Femur (tissue), 1 donor: Measurements from ENCODE around the gene ZKSCAN4.

ENCODE experiments used
- DNase-seq: peaks from one replicate; pipeline ENCODE4 v3.0.0-alpha.2; 2017

Gene ZKSCAN4

GRCh38 chr6:28252009-28252975 lies at the start of gene ZKSCAN4:
Gene ZKSCAN4, minus strand, starts transcription at chr6:28252269. Its CDS starts 289 bp downstream, at chr6:28251980.
- DNase-seq: peak; percentile 87

- DNase-seq: no peak
Measured at GRCh38 chr6:28296520-28297060, 44.5 kb upstream of the ZKSCAN4 start.

DNA sequence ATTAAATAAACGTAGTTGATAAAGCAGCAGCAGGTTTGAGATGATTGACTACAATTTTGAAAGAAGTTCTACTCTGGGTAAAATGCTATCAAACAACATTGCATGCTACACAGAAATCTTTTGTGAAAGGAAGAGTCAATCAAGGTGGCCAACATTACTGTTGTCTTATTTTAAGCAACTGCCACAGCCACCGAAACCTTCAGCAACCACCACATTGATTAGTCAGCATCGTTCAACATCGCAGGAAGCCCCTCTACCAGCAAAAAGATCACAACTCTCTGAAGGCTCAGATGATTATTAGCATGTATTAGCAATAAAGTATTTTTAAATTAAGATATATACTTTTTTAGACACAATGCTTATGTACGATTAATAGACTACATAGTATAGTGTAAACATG lies 43.3 kb upstream of the ZKSCAN4 start:
- DNase-seq: no peak

- no peak for DNase-seq
Measured at GRCh38 chr6:28291573-28291972, 39.5 kb upstream of the ZKSCAN4 start.

GRCh38 chr6:28282926-28283325 lies 30.9 kb upstream of the ZKSCAN4 start:
- DNase-seq: no peak

DNA sequence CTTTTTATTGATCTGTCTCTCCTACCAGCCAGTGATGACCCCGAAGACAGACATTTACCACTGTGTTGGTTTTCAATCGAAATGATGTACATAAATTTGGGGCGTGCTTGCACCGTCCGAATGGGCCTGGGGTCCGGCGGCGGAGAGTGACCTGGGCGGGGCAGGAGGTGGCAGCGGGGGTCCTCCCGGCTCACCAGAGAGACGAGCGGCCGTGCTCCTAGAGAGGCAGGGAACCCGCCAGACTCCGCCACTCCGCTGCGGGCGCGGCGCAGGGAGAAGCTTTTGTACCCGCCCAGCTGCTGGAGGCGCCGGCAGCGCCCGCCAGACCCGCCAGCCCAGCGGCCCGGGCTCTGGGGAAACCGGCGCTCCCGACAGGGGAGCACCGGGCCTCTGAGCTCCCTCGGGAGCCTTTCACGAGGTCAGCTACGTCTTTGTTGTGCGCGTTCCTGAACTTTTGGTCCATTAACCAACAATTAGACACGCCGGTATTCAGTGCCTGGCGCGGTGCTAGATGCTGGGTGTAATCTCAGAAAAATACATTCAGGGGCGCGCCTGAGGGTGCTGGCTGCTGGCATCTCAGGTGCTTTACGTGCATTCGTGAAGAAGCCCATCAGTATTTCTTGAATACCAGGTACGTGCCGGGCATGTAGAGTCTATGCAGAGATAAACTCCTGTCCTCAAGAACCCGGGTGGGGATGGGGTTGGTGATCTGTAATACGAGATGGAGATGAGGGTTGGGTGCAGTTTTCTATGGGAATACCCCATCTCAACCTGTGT lies 29.4 kb upstream of the ZKSCAN4 start, which contains the start of gene PGBD1:
TSS of gene PGBD1 (plus strand) at position 285 of the 777 bp plus-strand sequence. CDS start 2,242 bp downstream, outside the sequence.
- peak; percentile 83 for DNase-seq

GRCh38 chr6:28280595-28281287 lies 28.7 kb upstream of the ZKSCAN4 start:
- no peak for DNase-seq

- DNase-seq: no peak
Measured at GRCh38 chr6:28277746-28278145, 25.7 kb upstream of the ZKSCAN4 start.

- DNase-seq: no peak
Measured at GRCh38 chr6:28274888-28275287, 22.8 kb upstream of the ZKSCAN4 start.

GRCh38 chr6:28269492-28269891 lies 17.4 kb upstream of the ZKSCAN4 start:
- DNase-seq: no peak

GRCh38 chr6:28267695-28268059 lies 15.6 kb upstream of the ZKSCAN4 start:
- no peak for DNase-seq

GRCh38 chr6:28266962-28267694 lies 15.1 kb upstream of the ZKSCAN4 start, which contains the start of gene ZSCAN26:
Gene ZSCAN26, plus strand, starts transcription at chr6:28267143. Its CDS starts 4,777 bp downstream, at chr6:28271920.
- DNase-seq: peak; percentile 90

GRCh38 chr6:28266563-28266961 lies 14.5 kb upstream of the ZKSCAN4 start:
- DNase-seq: no peak

DNA sequence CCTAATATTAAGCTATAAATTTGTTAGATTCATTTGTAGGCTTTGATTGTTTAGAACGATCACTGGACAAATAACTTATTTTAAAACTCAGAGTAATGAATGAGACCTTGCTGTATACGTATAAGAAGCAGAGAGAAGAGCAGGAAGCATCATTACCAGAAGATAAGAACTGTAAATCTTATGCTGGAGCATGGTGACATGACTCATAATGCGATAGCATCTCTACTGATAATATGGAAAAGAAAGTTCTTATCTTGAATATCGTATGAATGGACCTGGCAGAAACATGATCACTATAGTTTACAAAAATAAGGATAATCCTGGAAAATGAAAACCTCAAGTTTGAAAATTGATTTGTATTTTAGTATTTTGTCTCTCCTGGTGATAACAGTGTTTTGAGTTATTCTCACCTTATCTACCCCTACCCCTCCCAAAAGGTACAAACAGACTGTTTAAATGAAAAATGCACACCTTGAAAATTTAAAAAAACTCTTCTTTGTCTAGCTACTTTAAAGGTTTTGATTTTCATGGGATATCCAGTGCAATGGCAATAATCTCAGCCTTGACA lies 12.8 kb upstream of the ZKSCAN4 start:
- DNase-seq: no peak

- DNase-seq: no peak
Measured at GRCh38 chr6:28263922-28264321, 11.9 kb upstream of the ZKSCAN4 start.

- DNase-seq: peak; percentile 76
Measured at GRCh38 chr6:28258877-28259777, 7.1 kb upstream of the ZKSCAN4 start, which contains the start of gene NKAPL. Gene NKAPL, plus strand, starts transcription at chr6:28259297. Its CDS starts 75 bp downstream, at chr6:28259372.

DNA sequence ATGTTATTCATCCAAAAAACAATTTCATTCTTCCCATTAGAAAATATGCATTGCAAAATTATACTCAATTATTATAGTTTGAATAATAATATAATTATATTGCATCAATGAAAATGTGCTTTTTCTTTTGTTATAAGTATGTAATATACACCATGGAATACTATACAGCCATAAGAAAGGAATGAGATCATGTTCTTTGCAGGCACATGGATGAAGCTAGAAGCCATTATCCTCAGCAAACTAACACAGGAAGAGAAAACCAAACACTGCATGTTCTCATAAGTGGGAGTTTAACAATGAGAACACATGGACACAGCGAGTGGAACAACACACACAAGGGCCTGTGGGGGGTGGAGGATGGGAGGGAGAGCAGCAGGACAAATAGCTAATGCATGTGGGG lies 5.0 kb upstream of the ZKSCAN4 start:
- no peak for DNase-seq

- no peak for DNase-seq
Measured at GRCh38 chr6:28254121-28254519, 2.1 kb upstream of the ZKSCAN4 start.

- peak; percentile 17 for DNase-seq
Measured at GRCh38 chr6:28251661-28252008, 434 bp downstream of the ZKSCAN4 start.

GRCh38 chr6:28250747-28251146 lies 1.3 kb downstream of the ZKSCAN4 start:
- no peak for DNase-seq
